HepG2 (cell line): ENCODE data around the gene TNKS1BP1. TPM values are rescaled to one million over a fixed set of nuclear protein-coding genes. Genes with fewer than 3 reads are reported as not detected.
A peak's percentile ranks its signal among the peaks of the same experiment; 100 is the strongest.

ENCODE experiments used
- ATAC-seq: fragments of 200-7000 bp; cut with Tn5 transposase; 3 replicates; pipeline ENCODE4 v1.9.1; 2020; ENCODE audit warnings: mild to moderate bottlenecking, moderate library complexity
- BruUV-seq: library from RNA; stranded (reverse); fragments of 400-500 nt; replicated peaks from 2 replicates; lab custom pipeline; 2021; lab: Mats Ljungman, UMichigan
- CTCF ChIA-PET: fragments of 300-600 bp; formaldehyde crosslinking; extraction: SDS; loops from one replicate; lab custom pipeline; 2021; ENCODE audit warnings: low total read pairs, inconsistent platforms, low intra/inter-chr PET ratio; lab: Yijun Ruan, JAX
- POLR2A ChIA-PET: fragments of 350-600 bp; sonication (Branson Sonifier 250); formaldehyde crosslinking; loops from one replicate; lab custom pipeline; 2020; ENCODE audit warnings: antibody characterized with exemption, inconsistent platforms; lab: Yijun Ruan, JAX
- DNase-seq: peaks from one replicate; pipeline ENCODE4 v3.0.0-alpha.2; 2015; ENCODE audit warnings: low spot score
- FAIRE-seq: peaks from 3 replicates; lab custom pipeline; 2011; peaks lifted over from hg19 to GRCh38; lab: Jason Lieb, UNC
- H2AFZ ChIP-seq: one replicate; pipeline ENCODE4 v1.6.1; 2011; ENCODE audit warnings: low read length, inconsistent platforms
- H3K27ac ChIP-seq: fragments of 300-600 bp; 3 replicates; pipeline ENCODE4 v1.8.0; 2011; ENCODE audit warnings: mixed run types, mild to moderate bottlenecking, mixed read lengths, low read length, inconsistent platforms; ENCODE audit not compliant: insufficient read depth; ENCODE audit errors: extremely low read length
- H3K27me3 ChIP-seq, 2 experiments: fragments of 200-600 bp in 1 of 2; 2 replicates in 1 of 2; 3 replicates in 1 of 2; pipeline versions ENCODE4 v1.6.0 to v1.8.0; 2011; ENCODE audit warnings: low read length in 2 of 2, mild to moderate bottlenecking in 2 of 2, moderate library complexity in 2 of 2, inconsistent platforms in 1 of 2; ENCODE audit not compliant: insufficient read depth in 2 of 2, control insufficient read depth in 1 of 2
- H3K36me3 ChIP-seq, 2 experiments: fragments of 200-600 bp in 1 of 2; replicated peaks in 1 of 2; 2 replicates in 1 of 2; 3 replicates in 1 of 2; pipeline versions ENCODE4 v1.5.1 to v1.8.0; 2011; ENCODE audit warnings: low read length in 2 of 2, inconsistent platforms in 1 of 2; ENCODE audit not compliant: insufficient read depth in 2 of 2, control insufficient read depth in 1 of 2
- H3K4me1 ChIP-seq: 2 replicates; pipeline ENCODE4 v1.5.1; 2012; ENCODE audit warnings: low read length, inconsistent platforms; ENCODE audit not compliant: insufficient read depth
- H3K4me2 ChIP-seq: 2 replicates; pipeline ENCODE4 v1.6.0; 2011; ENCODE audit warnings: low read depth, low read length, inconsistent platforms
- H3K4me3 ChIP-seq, 3 experiments: fragments of 200-600 bp in 1 of 3; sonication (generic), shearing (Covaris generic) in 1 of 3; replicated peaks in 1 of 3; 2 replicates each; pipeline ENCODE4 v1.5.1; 2011 to 2016; ENCODE audit warnings: low read length in 3 of 3, inconsistent platforms in 2 of 3, low read depth in 2 of 3, mild to moderate bottlenecking in 2 of 3, control low read depth in 1 of 3, mixed read lengths in 1 of 3; ENCODE audit not compliant: insufficient read depth in 1 of 3
- H3K79me2 ChIP-seq: one replicate; pipeline ENCODE4 v1.6.1; 2011; ENCODE audit warnings: low read length, inconsistent platforms; ENCODE audit not compliant: insufficient read depth
- H3K9ac ChIP-seq: 2 replicates; pipeline ENCODE4 v1.6.0; 2011; ENCODE audit warnings: mild to moderate bottlenecking, low read depth, low read length, inconsistent platforms; ENCODE audit not compliant: insufficient read depth
- H3K9me3 ChIP-seq: 2 replicates; pipeline ENCODE4 v1.5.1; 2012; ENCODE audit warnings: mild to moderate bottlenecking, low read length
- H4K20me1 ChIP-seq: 2 replicates; pipeline ENCODE4 v1.6.0; 2011; ENCODE audit warnings: inconsistent platforms, mild to moderate bottlenecking, low read length, moderate library complexity; ENCODE audit not compliant: insufficient read depth
- ATRX ChIP-seq: sonication (generic); formaldehyde crosslinking; IDR thresholded peaks from 2 replicates; pipeline ENCODE4 v1.4.0; 2020; ENCODE audit warnings: missing genetic modification reagents, borderline replicate concordance
- FOXA1 ChIP-seq, 2 experiments: fragments of 450-650 bp in 1 of 2; sonication (generic) in 1 of 2; formaldehyde crosslinking in 1 of 2; IDR thresholded peaks; 2 replicates each; pipeline versions ENCODE4 v1.4.0 to v1.6.1; 2016 to 2020; ENCODE audit warnings: missing genetic modification reagents in 1 of 2
- FOXP4 ChIP-seq: sonication (generic); formaldehyde crosslinking; IDR thresholded peaks from 2 replicates; pipeline ENCODE4 v1.4.0; 2020; ENCODE audit warnings: missing genetic modification reagents
- HOXA5 ChIP-seq: sonication (generic); formaldehyde crosslinking; IDR thresholded peaks from 2 replicates; pipeline ENCODE4 v1.4.0; 2020; ENCODE audit warnings: missing genetic modification reagents
- MLX ChIP-seq: IDR thresholded peaks from 2 replicates; pipeline ENCODE4 v1.6.1; 2016
- RBAK ChIP-seq: sonication (generic); formaldehyde crosslinking; IDR thresholded peaks from 2 replicates; pipeline ENCODE4 v1.5.1; 2020; ENCODE audit warnings: mild to moderate bottlenecking, missing genetic modification reagents
- RFX1 ChIP-seq: fragments of 450-650 bp; IDR thresholded peaks from 2 replicates; pipeline ENCODE4 v1.6.1; 2017
- SMYD3 ChIP-seq: sonication (generic); formaldehyde crosslinking; IDR thresholded peaks from 2 replicates; pipeline ENCODE4 v1.8.1; 2023; ENCODE audit warnings: mild to moderate bottlenecking, missing genetic modification reagents
- SNRNP70 ChIP-seq: fragments of 200-400 bp; formaldehyde crosslinking; IDR thresholded peaks from 2 replicates; pipeline ENCODE4 v1.6.1; 2017; ENCODE audit warnings: mild to moderate bottlenecking, low read depth, low read length, moderate library complexity
- ZC3H13 ChIP-seq: sonication (generic); formaldehyde crosslinking; IDR thresholded peaks from 2 replicates; pipeline ENCODE4 v1.8.1; 2023; ENCODE audit warnings: mild to moderate bottlenecking, missing genetic modification reagents, moderate library complexity
- ZFX ChIP-seq: sonication (generic); formaldehyde crosslinking; IDR thresholded peaks from 2 replicates; pipeline ENCODE4 v1.4.0; 2020; ENCODE audit warnings: mild to moderate bottlenecking, low read depth, missing genetic modification reagents, moderate library complexity
- ZGPAT ChIP-seq: IDR thresholded peaks from 2 replicates; pipeline ENCODE4 v1.6.1; 2016; ENCODE audit warnings: mild to moderate bottlenecking
- ZNF34 ChIP-seq: sonication (generic); formaldehyde crosslinking; IDR thresholded peaks from 2 replicates; pipeline ENCODE4 v1.4.0; 2020; ENCODE audit warnings: mild to moderate bottlenecking, missing genetic modification reagents, borderline replicate concordance
- ZNF496 ChIP-seq: sonication (generic); formaldehyde crosslinking; IDR thresholded peaks from 2 replicates; pipeline ENCODE4 v1.8.1; 2023; ENCODE audit warnings: mild to moderate bottlenecking, moderate library complexity, missing genetic modification reagents; ENCODE audit not compliant: insufficient replicate concordance
- ZNF883 ChIP-seq: sonication (generic); formaldehyde crosslinking; IDR thresholded peaks from 2 replicates; pipeline ENCODE4 v1.5.1; 2020; ENCODE audit warnings: mild to moderate bottlenecking, missing genetic modification reagents; ENCODE audit errors: not compliant biosample characterization
- WGBS: methylation state at CpG from one replicate; pipeline ENCODE4 v1.1.6; 2017; ENCODE audit warnings: low lambda C conversion rate; 5-methylcytosine and 5-hydroxymethylcytosine counted together
- in situ Hi-C: cut with HindIII; loops from 2 replicates; pipeline ENCODE4 v1.10.0; 2017; ENCODE audit warnings: low pct_unique_long_range_greater_than_20kb; ENCODE audit not compliant: extremely low pct_ligation_motif_present
- intact Hi-C: fragments of 100-400 bp; cut with micrococcal nuclease; formaldehyde crosslinking; loops from one replicate; pipeline ENCODE4 v1.10.0; 2022; ENCODE audit not compliant: unreplicated experiment
- polyA plus RNA-seq, 8 experiments: library from polyadenylated mRNA; depleted of rRNA in 3 of 8; stranded (reverse) in 7 of 8; unstranded in 1 of 8; fragments of >200 nt; fragmentation: Illumina TruSeq in 4 of 8; extraction: Trizol in 4 of 8; gene quantifications; 2 replicates each; pipeline versions ENCODE4 v1.2.1 to v1.2.3, GENCODE V29; 2011 to 2016; ENCODE audit warnings: low read depth in 4 of 8, missing spikeins in 1 of 8, mixed read lengths in 1 of 8; ENCODE audit not compliant: insufficient read depth in 1 of 8
- total RNA-seq, 5 experiments: library from RNA; depleted of rRNA; stranded (reverse); fragments of >200 nt; fragmentation: Illumina TruSeq; extraction: Trizol; gene quantifications; 2 replicates each; pipeline ENCODE4 v1.2.3, GENCODE V29; 2016; ENCODE audit warnings: low read depth in 1 of 5

TNKS1BP1 gene
- total and polyA plus RNA-seq, 2 of the 13 experiments (the other 11 are each of a cell fraction or from before 2014, with no cell fraction given), result 13.7 to 15.0 TPM

- intact Hi-C loops, result loop anchor here (2.0 to 10.0 kb wide), 2 partner anchors 209 to 1181 kb away; no protein-coding TSS in a partner anchor
- peaks cover 1 to 25% of the 10 kb centered on the region in 2 experiments; a peak in 4 of 5 replicates for H3K27me3 ChIP-seq
- peak overlapping the region; percentile 26 for H3K4me2 ChIP-seq
- H4K20me1 ChIP-seq, result no peaks in the 10 kb centered on the region
- ChIA-PET POLR2A (interaction anchor here (0.9 kb wide), 1 partner anchor 13 kb away, joined by 3 read pairs; no protein-coding TSS in a partner anchor), CTCF (no interaction called here)
- H3K79me2 ChIP-seq, result no peaks in the 10 kb centered on the region
- WGBS, result 19% methylated on average over 7 of the region's 7 CpGs
- no peak overlapping the region for H2AFZ ChIP-seq
- TF ChIP-seq SMYD3 (CRISPR knock-in tag) (no peak), ATRX (no peak), ZNF34 (CRISPR knock-in tag) (no peak), ZFX (no peak), RBAK (no peak), FOXA1 (IDR thresholded peaks at IDR 0.05) (no peak), FOXA1 (CRISPR knock-in tag; IDR thresholded peaks at IDR 0.05) (no peak), ZC3H13 (CRISPR knock-in tag) (no peak), RFX1 (no peak), FOXP4 (CRISPR knock-in tag) (no peak), HOXA5 (CRISPR knock-in tag) (no peak), SNRNP70 (no peak), MLX (CRISPR knock-in tag) (no peak), ZNF496 (CRISPR knock-in tag) (no peak), ZNF883 (no peak), ZGPAT (no peak)
- no peak overlapping the region for H3K27ac ChIP-seq
- H3K36me3 ChIP-seq, result no peaks in the 10 kb centered on the region
- in situ Hi-C loops, result loop anchor here (10.0 kb wide), 1 partner anchor 221 kb away; the partner anchor contains the start of gene UBE2L6
- no peak for DNase-seq
- no peaks in the 10 kb centered on the region for H3K9me3 ChIP-seq
- no peak overlapping the region for H3K4me3 ChIP-seq
- no peak for FAIRE-seq
- H3K9ac ChIP-seq, result no peak overlapping the region
- peaks cover 65% of the 10 kb centered on the region for H3K4me1 ChIP-seq
- no TSS peak for BruUV-seq
- no peak for ATAC-seq
Observed at GRCh38 chr11:57343825-57344224, 19.1 kb upstream of the TNKS1BP1 start.
